Measurements from ENCODE around the gene SLC6A2. TPM values are rescaled to one million over a fixed set of nuclear protein-coding genes. Genes with fewer than 3 reads are reported as not detected.

The SLC6A2 gene
- total and polyA plus RNA-seq, 9 of the 15 experiments (the other 6 are each of a cell fraction or from before 2014, with no cell fraction given): not detected

GRCh38 chr16:55625843-55626242 lies 29.9 kb upstream of the SLC6A2 start (continued):
- no peak for TF ChIP-seq SAFB2 (IDR thresholded peaks at IDR 0.05; ENCODE audit: borderline replicate concordance, low read depth, low read length, severe bottlenecking)

DNA sequence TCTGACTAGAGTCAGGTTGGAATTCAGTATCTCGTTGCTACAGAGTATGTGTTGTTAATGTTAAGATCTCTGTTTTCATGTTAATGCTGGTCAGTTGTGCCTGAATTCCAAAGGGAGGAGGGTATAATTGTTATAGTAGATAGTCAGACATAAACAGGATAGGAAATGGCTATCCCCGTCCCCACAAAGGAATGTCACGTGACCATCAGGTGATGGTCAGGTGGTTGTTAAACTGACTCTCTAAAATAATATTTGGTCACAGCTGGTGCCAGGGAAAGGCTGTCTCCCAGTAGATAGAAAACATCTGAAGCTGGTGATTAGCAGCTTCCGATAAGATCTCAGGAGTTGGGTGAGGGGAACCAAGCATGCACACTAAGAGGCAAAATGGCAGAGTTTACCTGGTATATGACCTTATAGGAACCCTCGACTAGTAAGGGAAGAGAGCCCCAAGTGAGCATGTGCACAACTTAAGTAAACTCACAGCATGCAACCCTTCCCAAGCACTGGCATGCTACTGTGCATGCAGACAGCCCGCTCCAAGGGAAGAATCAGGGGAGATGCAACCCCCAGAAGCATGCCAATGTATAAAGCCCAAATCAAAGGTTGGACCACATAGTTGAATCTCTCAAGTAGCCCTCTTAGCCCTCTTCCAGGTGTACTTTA lies 27.4 kb upstream of the SLC6A2 start:
- no peak overlapping the region for H2AFZ ChIP-seq (ENCODE audit: low read depth, low read length)
- ATAC-seq (no peak), FAIRE-seq (no peak), DNase-seq (ENCODE audit: extremely low read depth in 1 of 4, low spot score in 3 of 4) (no peak)
- no peak overlapping the region for H3K27ac ChIP-seq (ENCODE audit: extremely low read depth, low read depth, low read length)
- intact Hi-C loops (cut with micrococcal nuclease) (no loop called here), in situ Hi-C loops (cut with MboI) (no loop called here)
- ChIA-PET POLR2A (no interaction called here), CTCF (ENCODE audit: low intra/inter-chr PET ratio) (no interaction called here)
- H3K9me1 ChIP-seq (ENCODE audit: control insufficient read depth, insufficient read depth, low read length): no peaks in the 10 kb centered on the region
- no peaks in the 10 kb centered on the region for H3K79me2 ChIP-seq (ENCODE audit: control insufficient read depth, insufficient read depth, low read length)
- no peak overlapping the region for H3K4me3 ChIP-seq
- no peak overlapping the region for H3K4me2 ChIP-seq (ENCODE audit: insufficient read depth, low read length)
- no peaks in the 10 kb centered on the region for H3K9me3 ChIP-seq (replicated peaks; ENCODE audit: control insufficient read depth, insufficient read depth, low read depth, low read length)
- H3K9ac ChIP-seq (ENCODE audit: insufficient read depth in 1 of 2, low read depth in 2 of 2, low read length in 2 of 2): no peak overlapping the region
- TF ChIP-seq DEAF1 (CRISPR knock-in tag; IDR thresholded peaks at IDR 0.05) (no peak), TFE3 (CRISPR knock-in tag; IDR thresholded peaks at IDR 0.05) (peak; percentile 96), TOE1 (IDR thresholded peaks at IDR 0.05; ENCODE audit: borderline replicate concordance) (0 out of 2 replicates have a peak, but pooled peaks have one; percentile 31), TOE1 (CRISPR knock-in tag; IDR thresholded peaks at IDR 0.05; ENCODE audit: borderline replicate concordance, low read depth) (no peak), RAD51 (IDR thresholded peaks at IDR 0.05; ENCODE audit: borderline replicate concordance, low read depth) (peak; percentile 78), CBFA2T2 (conservative IDR thresholded peaks at IDR 0.05) (peak; percentile 31; the same call in 1 of the 2 replicates)
- BruUV-seq (replicated peaks): no TSS peak
- no peaks in the 10 kb centered on the region for H3K36me3 ChIP-seq (ENCODE audit: control insufficient read depth, insufficient read depth, low read length)
- H3K4me1 ChIP-seq (replicated peaks in 1 of 2; ENCODE audit: control insufficient read depth in 2 of 2, insufficient read depth in 2 of 2, low read length in 2 of 2): peaks cover 0 to 1% of the 10 kb centered on the region in 2 experiments; a peak in 1 of 5 replicates
- WGBS (ENCODE audit: insufficient coverage, low coverage, missing lambda C conversion rate): under 1% methylated on average over 6 of the region's 6 CpGs
- 0 out of 5 replicates have a peak, but pooled peaks cover 0 to 3% of the 10 kb centered on the region in 2 experiments for H3K27me3 ChIP-seq (ENCODE audit: control insufficient read depth in 2 of 2, insufficient read depth in 2 of 2, low read length in 2 of 2)
- no peaks in the 10 kb centered on the region for H4K20me1 ChIP-seq (replicated peaks; ENCODE audit: control insufficient read depth, insufficient read depth, low read length)

All from K562 (cell line).